ENCODE measurements around the gene CLMN.

DNA sequence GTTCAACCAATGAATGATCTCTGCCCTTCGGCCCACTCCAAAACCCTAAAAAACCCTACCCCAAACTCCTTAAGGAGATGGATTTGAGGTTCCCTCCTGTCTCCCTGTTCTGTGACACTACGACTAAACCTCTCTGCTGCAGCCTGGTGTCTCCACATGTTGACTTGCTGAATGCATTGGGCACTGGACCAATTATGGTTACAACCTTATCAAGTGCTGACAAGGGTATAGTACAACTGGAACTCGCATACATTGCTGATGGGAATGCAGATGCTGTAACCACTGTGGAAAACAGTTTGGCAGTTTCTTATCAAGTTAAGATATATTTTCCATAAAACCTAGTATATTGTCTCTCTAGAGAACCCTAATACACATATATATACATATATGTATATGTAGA lies 156.0 kb downstream of the CLMN start:
- TF ChIP-seq POLR2AphosphoS5 (IDR thresholded peaks at IDR 0.05) (no peak), CTCF (IDR thresholded peaks at IDR 0.05) (no peak), POLR2A (IDR thresholded peaks at IDR 0.05; ENCODE audit: low read depth) (no peak)

Measured in esophagus muscularis mucosa (tissue), 3 donors.